Mesendoderm (in vitro differentiated cells): Measurements from ENCODE around the gene SLC33A1. TPM values are rescaled to one million over a fixed set of nuclear protein-coding genes. Genes with fewer than 3 reads are reported as not detected.

Experiments used
- DNase-seq: peaks from one replicate; pipeline ENCODE4 v3.0.0; 2013
- H2AK5ac ChIP-seq: 2 replicates; pipeline ENCODE4 v1.6.1; 2013; ENCODE audit warnings: low read length, inconsistent platforms
- H2BK120ac ChIP-seq: 2 replicates; pipeline ENCODE4 v1.6.1; 2013; ENCODE audit warnings: low read depth, mild to moderate bottlenecking, low read length, moderate library complexity, mixed read lengths
- H2BK15ac ChIP-seq: replicated peaks from 2 replicates; pipeline ENCODE4 v1.6.1; 2013; ENCODE audit warnings: low read depth, mild to moderate bottlenecking, moderate library complexity
- H2BK5ac ChIP-seq: 2 replicates; pipeline ENCODE4 v1.6.1; 2013; ENCODE audit warnings: low read length, inconsistent platforms
- H3K18ac ChIP-seq: 2 replicates; pipeline ENCODE4 v1.6.1; 2013; ENCODE audit warnings: mild to moderate bottlenecking, low read length, mixed read lengths
- H3K23ac ChIP-seq: one replicate; pipeline ENCODE4 v1.6.1; 2013; ENCODE audit warnings: low read length
- H3K27ac ChIP-seq: 2 replicates; pipeline ENCODE4 v1.5.1; 2013; ENCODE audit warnings: low read depth, mild to moderate bottlenecking, inconsistent platforms, low read length, moderate library complexity
- H3K27me3 ChIP-seq: 2 replicates; pipeline ENCODE4 v1.6.1; 2013; ENCODE audit warnings: low read length, control low read depth, mild to moderate bottlenecking, inconsistent platforms; ENCODE audit not compliant: insufficient read depth, poor library complexity
- H3K36me3 ChIP-seq: 2 replicates; pipeline ENCODE4 v1.6.1; 2013; ENCODE audit warnings: low read length, inconsistent platforms; ENCODE audit not compliant: control insufficient read depth, insufficient read depth
- H3K4ac ChIP-seq: one replicate; pipeline ENCODE4 v1.6.1; 2013; ENCODE audit warnings: low read depth, mild to moderate bottlenecking, low read length, moderate library complexity
- H3K4me1 ChIP-seq: 2 replicates; pipeline ENCODE4 v1.6.1; 2013; ENCODE audit warnings: low read depth, low read length, inconsistent platforms; ENCODE audit not compliant: control insufficient read depth
- H3K4me2 ChIP-seq: 2 replicates; pipeline ENCODE4 v1.6.1; 2013; ENCODE audit warnings: low read length
- H3K4me3 ChIP-seq: 2 replicates; pipeline ENCODE4 v1.5.1; 2013; ENCODE audit warnings: mild to moderate bottlenecking, low read length
- H3K56ac ChIP-seq: one replicate; pipeline ENCODE4 v1.6.1; 2013; ENCODE audit warnings: low read length
- H3K79me1 ChIP-seq: 2 replicates; pipeline ENCODE4 v1.6.1; 2013; ENCODE audit warnings: low read length, inconsistent platforms
- H3K79me2 ChIP-seq: 2 replicates; pipeline ENCODE4 v1.6.1; 2013; ENCODE audit warnings: mild to moderate bottlenecking, low read length; ENCODE audit not compliant: control insufficient read depth, insufficient read depth
- H3K9ac ChIP-seq: 2 replicates; pipeline ENCODE4 v1.6.1; 2013; ENCODE audit warnings: low read length, inconsistent platforms
- H4K5ac ChIP-seq: one replicate; pipeline ENCODE4 v1.6.1; 2013; ENCODE audit warnings: low read length
- H4K8ac ChIP-seq: one replicate; pipeline ENCODE4 v1.6.1; 2013; ENCODE audit warnings: low read depth, mild to moderate bottlenecking, control low read depth, low read length, moderate library complexity
- WGBS: extraction: QIAGEN DNeasy Blood & Tissue Kit; methylation state at CpG from one replicate; pipeline ENCODE4 v1.1.7; 2013; ENCODE audit warnings: low lambda C conversion rate, missing lambda C conversion rate; ENCODE audit not compliant: insufficient coverage; ENCODE audit errors: extremely low coverage; 5-methylcytosine and 5-hydroxymethylcytosine counted together
- polyA plus RNA-seq, 2 experiments: library from polyadenylated mRNA; stranded (reverse); fragments of 200-250 nt; gene quantifications; one replicate each; pipeline ENCODE4 v1.2.3, GENCODE V29; 2013

The SLC33A1 gene
- 15.6 TPM for polyA plus RNA-seq (2013, experiment 1 of 2)
- 15.5 TPM for polyA plus RNA-seq (2013, experiment 2 of 2)

DNA sequence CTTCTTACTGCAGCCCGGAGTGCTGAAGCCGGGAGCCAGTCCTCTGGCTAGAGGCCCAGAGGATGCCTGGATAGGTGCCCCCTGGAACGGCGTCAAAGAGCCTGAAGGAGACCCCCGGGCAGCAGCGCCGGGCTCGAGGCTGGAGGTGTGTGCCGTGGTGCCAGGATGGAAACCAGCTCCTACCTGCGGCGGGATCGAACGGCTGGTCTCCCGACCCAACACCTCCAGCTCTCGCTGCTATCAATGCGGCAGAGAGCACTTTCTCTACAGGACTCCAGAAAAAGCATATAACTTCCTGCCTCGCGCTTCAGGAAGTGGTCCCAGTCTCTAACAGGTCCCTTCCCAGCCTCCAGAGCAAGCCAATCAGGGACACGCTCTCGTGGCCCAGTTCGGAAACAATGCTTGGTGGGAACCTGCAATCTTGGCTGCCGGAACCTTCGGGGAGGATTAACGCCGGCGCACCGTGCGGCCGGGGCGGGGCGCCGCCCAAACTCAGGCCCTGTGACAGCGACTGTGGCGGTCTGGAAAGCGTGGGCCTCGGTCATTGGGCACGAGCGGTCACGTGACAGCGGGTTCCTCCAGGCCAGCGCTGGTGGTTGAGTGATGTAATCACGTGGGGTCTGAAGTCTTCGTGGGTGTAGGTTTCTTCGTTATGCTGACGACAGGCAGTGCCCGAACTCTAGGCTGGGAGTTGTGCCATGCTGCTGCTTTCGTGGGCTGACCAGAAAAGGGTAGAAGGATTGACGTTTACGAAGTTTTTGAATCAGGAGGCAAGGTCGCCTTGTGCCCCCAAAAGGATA lies at the start of gene SLC33A1:
Gene SLC33A1, minus strand, starts transcription at position 287 of the 800 bp plus-strand sequence. CDS start 430 bp downstream, outside the sequence.
- H3K27ac ChIP-seq = peak within 1 kb of the TSS; percentile 74
- no CpG with 5 or more reads among the region's 50 CpGs for WGBS
- no peaks in the 10 kb centered on the region for H3K36me3 ChIP-seq
- peak within 1 kb of the TSS; percentile 90 for H3K4me2 ChIP-seq
- peaks cover 23% of the 10 kb centered on the region for H3K79me2 ChIP-seq
- H3K4me1 ChIP-seq = peaks cover 5% of the 10 kb centered on the region
- no peak within 1 kb of the TSS for H2BK5ac ChIP-seq
- H4K5ac ChIP-seq = no peak within 1 kb of the TSS
- H3K4me3 ChIP-seq = peak within 1 kb of the TSS; percentile 87
- H3K27me3 ChIP-seq = no peaks in the 10 kb centered on the region
- peak; percentile 100 for DNase-seq
- H3K9ac ChIP-seq = peak within 1 kb of the TSS; percentile 90
- peaks cover 6% of the 10 kb centered on the region for H3K79me1 ChIP-seq
- H2AK5ac ChIP-seq = no peak within 1 kb of the TSS
- no peak within 1 kb of the TSS for H2BK15ac ChIP-seq
- H3K18ac ChIP-seq = peak within 1 kb of the TSS; percentile 6
- H3K56ac ChIP-seq = peak within 1 kb of the TSS; percentile 92
- peak within 1 kb of the TSS; percentile 15 for H3K23ac ChIP-seq
- peak within 1 kb of the TSS; percentile 93 for H4K8ac ChIP-seq
- H3K4ac ChIP-seq = peak within 1 kb of the TSS; percentile 62
- H2BK120ac ChIP-seq = no peak within 1 kb of the TSS

DNA sequence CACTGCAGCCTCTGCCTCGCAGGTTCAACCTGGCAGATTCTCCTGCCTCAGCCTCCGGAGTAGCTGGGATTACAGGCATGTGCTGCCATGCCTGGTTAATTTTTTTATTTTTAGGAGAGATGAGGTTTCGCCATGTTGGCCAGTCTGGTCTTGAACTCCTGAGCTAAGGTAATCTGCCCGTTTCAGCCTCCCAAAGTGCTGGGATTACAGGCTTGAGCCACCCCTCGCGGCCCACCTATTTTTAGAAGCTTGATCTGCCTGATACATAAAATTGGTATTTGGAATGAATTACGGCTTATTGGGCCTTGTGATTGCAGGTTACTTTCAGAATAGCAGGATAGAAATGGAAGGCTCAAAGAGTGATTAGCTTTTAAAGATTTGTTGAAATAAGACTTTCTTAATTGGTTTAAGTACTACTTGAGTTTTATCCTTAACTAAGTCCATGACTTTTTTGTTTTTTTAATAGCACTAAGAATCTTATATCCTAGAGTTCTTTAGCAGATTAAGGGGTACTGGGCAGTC lies 41.2 kb upstream of the SLC33A1 start:
- no peak overlapping the region for H3K27ac ChIP-seq
- no peak overlapping the region for H3K56ac ChIP-seq
- no peak overlapping the region for H2BK120ac ChIP-seq
- no peak overlapping the region for H2BK15ac ChIP-seq
- H3K27me3 ChIP-seq = no peaks in the 10 kb centered on the region
- no peak overlapping the region for H4K5ac ChIP-seq
- H4K8ac ChIP-seq = no peak overlapping the region
- no peak overlapping the region for H3K18ac ChIP-seq
- H3K4ac ChIP-seq = no peak overlapping the region
- no peak overlapping the region for H3K9ac ChIP-seq
- H3K4me2 ChIP-seq = no peak overlapping the region
- H3K79me1 ChIP-seq = peaks cover 6% of the 10 kb centered on the region
- H2AK5ac ChIP-seq = no peak overlapping the region
- WGBS = no CpG with 5 or more reads among the region's 7 CpGs
- H3K79me2 ChIP-seq = peaks cover 11% of the 10 kb centered on the region
- DNase-seq = no peak
- H3K23ac ChIP-seq = no peak overlapping the region
- H3K4me1 ChIP-seq = no peaks in the 10 kb centered on the region
- no peak overlapping the region for H3K4me3 ChIP-seq
- H2BK5ac ChIP-seq = no peak overlapping the region
- no peaks in the 10 kb centered on the region for H3K36me3 ChIP-seq

DNA sequence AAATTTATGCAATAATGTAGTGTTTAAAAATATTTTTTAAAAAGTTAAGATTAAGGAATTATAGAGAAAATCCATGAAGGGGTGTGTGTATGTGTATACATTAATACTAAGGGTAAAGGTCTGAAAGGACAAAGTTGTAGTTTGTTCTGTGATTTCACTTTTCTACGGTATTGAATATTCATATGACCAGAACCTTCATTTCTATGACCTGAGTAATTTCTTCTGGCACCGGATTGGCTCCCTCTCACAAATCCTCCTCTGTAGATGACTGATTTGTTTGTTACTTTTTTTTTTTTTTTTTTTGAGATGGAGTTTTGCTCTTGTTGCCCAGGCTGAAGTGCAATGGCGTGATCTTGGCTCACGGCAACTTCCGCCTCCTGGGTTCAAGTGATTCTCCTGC lies 37.1 kb upstream of the SLC33A1 start:
- no CpG with 5 or more reads among the region's 5 CpGs for WGBS
- H3K27ac ChIP-seq = no peak overlapping the region
- no peak overlapping the region for H4K8ac ChIP-seq
- H2BK15ac ChIP-seq = no peak overlapping the region
- H3K4me1 ChIP-seq = no peaks in the 10 kb centered on the region
- H4K5ac ChIP-seq = no peak overlapping the region
- no peak for DNase-seq
- no peak overlapping the region for H3K18ac ChIP-seq
- no peak overlapping the region for H2BK120ac ChIP-seq
- no peak overlapping the region for H3K56ac ChIP-seq
- H2AK5ac ChIP-seq = no peak overlapping the region
- H3K27me3 ChIP-seq = no peaks in the 10 kb centered on the region
- no peak overlapping the region for H3K23ac ChIP-seq
- H3K79me1 ChIP-seq = peaks cover 10% of the 10 kb centered on the region
- no peak overlapping the region for H2BK5ac ChIP-seq
- no peak overlapping the region for H3K4me2 ChIP-seq
- H3K79me2 ChIP-seq = peaks cover 35% of the 10 kb centered on the region
- H3K4me3 ChIP-seq = no peak overlapping the region
- no peaks in the 10 kb centered on the region for H3K36me3 ChIP-seq
- H3K9ac ChIP-seq = no peak overlapping the region
- no peak overlapping the region for H3K4ac ChIP-seq

DNA sequence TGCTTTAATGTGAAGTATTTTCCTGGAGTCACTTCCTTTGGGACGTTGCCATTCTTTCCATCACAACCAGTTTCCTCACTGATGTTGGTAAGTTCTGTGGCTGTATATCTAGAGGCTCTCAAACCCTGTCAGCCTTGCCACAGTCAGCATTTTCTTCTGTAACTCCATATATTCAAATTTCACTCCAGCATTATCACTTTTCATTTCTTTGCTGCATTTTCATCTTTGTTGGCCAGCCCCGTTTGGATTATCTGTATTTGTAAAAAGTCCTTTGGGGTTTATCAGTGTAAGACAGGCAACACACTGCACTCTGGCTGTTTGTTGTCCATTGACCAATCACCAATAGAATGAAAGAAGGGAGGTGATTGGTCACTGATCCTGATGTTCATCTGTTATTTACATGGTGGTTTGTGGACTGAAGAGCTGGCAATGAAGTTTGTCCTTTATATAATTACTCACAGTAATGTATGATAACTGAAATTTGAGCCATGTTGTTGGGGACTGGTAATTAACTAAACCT lies 36.5 kb upstream of the SLC33A1 start:
- no peak overlapping the region for H3K4ac ChIP-seq
- peaks cover 40% of the 10 kb centered on the region for H3K79me2 ChIP-seq
- no peak overlapping the region for H4K8ac ChIP-seq
- no peaks in the 10 kb centered on the region for H3K36me3 ChIP-seq
- H3K27ac ChIP-seq = no peak overlapping the region
- H3K4me1 ChIP-seq = no peaks in the 10 kb centered on the region
- WGBS = no CpG with 5 or more reads among the region's 2 CpGs
- H3K9ac ChIP-seq = no peak overlapping the region
- H3K56ac ChIP-seq = no peak overlapping the region
- no peak overlapping the region for H3K23ac ChIP-seq
- no peaks in the 10 kb centered on the region for H3K27me3 ChIP-seq
- no peak overlapping the region for H3K18ac ChIP-seq
- H2BK15ac ChIP-seq = no peak overlapping the region
- no peak overlapping the region for H3K4me3 ChIP-seq
- no peak overlapping the region for H2AK5ac ChIP-seq
- H3K79me1 ChIP-seq = peaks cover 10% of the 10 kb centered on the region
- H2BK120ac ChIP-seq = no peak overlapping the region
- H3K4me2 ChIP-seq = no peak overlapping the region
- DNase-seq = no peak
- no peak overlapping the region for H2BK5ac ChIP-seq
- H4K5ac ChIP-seq = no peak overlapping the region

DNA sequence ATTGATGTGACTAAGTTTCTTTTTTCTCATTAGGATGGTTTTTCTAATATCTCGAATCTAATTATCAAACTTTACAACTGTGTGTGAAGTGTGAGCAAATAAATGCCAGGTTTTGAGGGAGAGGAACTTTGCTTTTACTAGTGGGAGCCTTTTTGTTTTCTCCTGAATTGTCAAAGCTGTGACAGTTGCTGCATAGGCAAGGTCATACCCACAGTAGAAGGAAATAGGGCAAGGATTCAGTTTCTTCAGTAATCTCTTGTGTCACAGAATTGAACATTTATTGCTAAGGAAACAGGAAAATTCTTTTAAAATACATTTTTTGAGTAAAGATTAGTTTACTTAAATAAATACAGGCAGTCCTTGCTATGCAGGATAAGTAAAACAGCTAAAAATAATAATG lies 35.7 kb upstream of the SLC33A1 start:
- Histone ChIP-seq H3K4me3 (no peak overlapping the region), H3K9ac (no peak overlapping the region), H3K79me2 (peaks cover 42% of the 10 kb centered on the region), H4K8ac (no peak overlapping the region), H3K36me3 (no peaks in the 10 kb centered on the region), H3K4me1 (no peaks in the 10 kb centered on the region), H3K79me1 (peaks cover 11% of the 10 kb centered on the region), H3K23ac (no peak overlapping the region), H4K5ac (no peak overlapping the region), H2AK5ac (no peak overlapping the region), H2BK120ac (no peak overlapping the region), H3K4me2 (no peak overlapping the region), H2BK5ac (no peak overlapping the region), H3K4ac (no peak overlapping the region), H2BK15ac (no peak overlapping the region), H3K27me3 (no peaks in the 10 kb centered on the region), H3K56ac (no peak overlapping the region), H3K18ac (no peak overlapping the region), H3K27ac (no peak overlapping the region)
- WGBS = no CpG with 5 or more reads among the region's 1 CpG
- no peak for DNase-seq
